HEK293 (cell line): ENCODE results near the gene CUL9.

Experiments used
- CTCF ChIA-PET: fragments of 350-600 bp; formaldehyde crosslinking; extraction: SDS; loops from one replicate; lab custom pipeline; 2021; ENCODE audit warnings: antibody characterized with exemption; lab: Yijun Ruan, JAX
- POLR2A ChIA-PET: fragments of 300-600 bp; formaldehyde crosslinking; extraction: SDS; loops from one replicate; lab custom pipeline; 2020; ENCODE audit warnings: antibody characterized with exemption, inconsistent platforms; lab: Yijun Ruan, JAX
- H3K27ac ChIP-seq: fragments of 200-500 bp; sonication (Bioruptor generic); 2 replicates; pipeline ENCODE4 v1.5.1; 2014; ENCODE audit warnings: low read depth, low read length, control low read depth, inconsistent platforms; ENCODE audit errors: extremely low read depth
- H3K36me3 ChIP-seq, 2 experiments: fragments of 200-500 bp in 1 of 2; sonication (Bioruptor generic) in 1 of 2; 1 replicate in 1 of 2; 2 replicates in 1 of 2; pipeline ENCODE4 v1.5.1; 2014 to 2017; ENCODE audit warnings: inconsistent platforms in 2 of 2, low read length in 2 of 2; ENCODE audit not compliant: control insufficient read depth in 2 of 2, insufficient read depth in 1 of 2
- H3K4me1 ChIP-seq: fragments of 200-500 bp; sonication (Bioruptor generic); 2 replicates; pipeline ENCODE4 v1.5.1; 2014; ENCODE audit warnings: mild to moderate bottlenecking, low read length, inconsistent platforms; ENCODE audit not compliant: control insufficient read depth, insufficient read depth
- H3K4me3 ChIP-seq: 2 replicates; pipeline ENCODE4 v1.5.1; 2011; ENCODE audit warnings: low read depth, mild to moderate bottlenecking, control low read depth, low read length, moderate library complexity
- H3K9me3 ChIP-seq: fragments of 200-500 bp; sonication (Bioruptor generic); 2 replicates; pipeline ENCODE4 v1.5.1; 2014; ENCODE audit warnings: low read depth, low read length, inconsistent platforms; ENCODE audit not compliant: control insufficient read depth, insufficient read depth
- REPIN1 ChIP-seq: fragments of 450-650 bp; formaldehyde crosslinking; IDR thresholded peaks from 2 replicates; pipeline ENCODE4 v1.5.1; 2017; ENCODE audit warnings: missing biosample characterization, missing genetic modification characterization, low read depth
- SP7 ChIP-seq: fragments of 450-650 bp; formaldehyde crosslinking; IDR thresholded peaks from 2 replicates; pipeline ENCODE4 v1.5.1; 2016; ENCODE audit warnings: missing biosample characterization, missing genetic modification characterization
- YY1 ChIP-seq: fragments of 450-650 bp; formaldehyde crosslinking; IDR thresholded peaks from 2 replicates; pipeline ENCODE4 v1.5.1; 2018; ENCODE audit warnings: missing biosample characterization, missing genetic modification characterization
- ZBTB20 ChIP-seq: fragments of 450-650 bp; formaldehyde crosslinking; IDR thresholded peaks from 2 replicates; pipeline ENCODE4 v1.5.1; 2016; ENCODE audit warnings: missing biosample characterization, missing genetic modification characterization
- ZFHX2 ChIP-seq: fragments of 450-650 bp; formaldehyde crosslinking; conservative IDR thresholded peaks from 2 replicates; pipeline ENCODE4 v1.5.1; 2016; ENCODE audit warnings: missing biosample characterization, missing genetic modification characterization
- ZNF114 ChIP-seq: fragments of 450-650 bp; formaldehyde crosslinking; IDR thresholded peaks from 2 replicates; pipeline ENCODE4 v1.5.0; 2017; ENCODE audit warnings: missing biosample characterization, missing genetic modification characterization
- ZNF140 ChIP-seq: fragments of 450-650 bp; formaldehyde crosslinking; IDR thresholded peaks from 2 replicates; pipeline ENCODE4 v1.5.1; 2016; ENCODE audit warnings: missing biosample characterization, missing genetic modification characterization
- ZNF341 ChIP-seq: fragments of 450-650 bp; formaldehyde crosslinking; IDR thresholded peaks from 2 replicates; pipeline ENCODE4; 2016; ENCODE audit warnings: low read depth, missing biosample characterization, missing genetic modification characterization
- ZNF670 ChIP-seq: fragments of 450-650 bp; formaldehyde crosslinking; IDR thresholded peaks from 2 replicates; pipeline ENCODE4 v1.5.1; 2016; ENCODE audit warnings: missing biosample characterization, missing genetic modification characterization, low read depth
- ZNF677 ChIP-seq: fragments of 450-650 bp; IDR thresholded peaks from 2 replicates; pipeline ENCODE4 v1.5.0; 2018; ENCODE audit warnings: missing biosample characterization, mild to moderate bottlenecking, missing genetic modification characterization, moderate library complexity
- ZNF76 ChIP-seq: fragments of 450-650 bp; formaldehyde crosslinking; IDR thresholded peaks from 2 replicates; pipeline ENCODE4; 2016; ENCODE audit warnings: low read depth, missing biosample characterization, missing genetic modification characterization, borderline replicate concordance
- TF ChIP-seq, protein P1 (sequence below): fragments of 450-650 bp; formaldehyde crosslinking; IDR thresholded peaks from 2 replicates; pipeline ENCODE4 v1.5.1; 2017; ENCODE audit warnings: missing biosample characterization, missing genetic modification characterization
- TF ChIP-seq, protein P2 (sequence below): fragments of 450-650 bp; formaldehyde crosslinking; IDR thresholded peaks from 2 replicates; pipeline ENCODE4 v1.5.1; 2017; ENCODE audit warnings: missing biosample characterization, missing genetic modification characterization
- TF ChIP-seq, protein P3 (sequence below): fragments of 450-650 bp; formaldehyde crosslinking; IDR thresholded peaks from 2 replicates; pipeline ENCODE4 v1.5.1; 2017; ENCODE audit warnings: missing biosample characterization, missing genetic modification characterization
- TF ChIP-seq, protein P4 (sequence below): fragments of 450-650 bp; formaldehyde crosslinking; IDR thresholded peaks from 2 replicates; pipeline ENCODE4 v1.5.1; 2016; ENCODE audit warnings: missing biosample characterization, missing genetic modification characterization

CUL9 gene

DNA sequence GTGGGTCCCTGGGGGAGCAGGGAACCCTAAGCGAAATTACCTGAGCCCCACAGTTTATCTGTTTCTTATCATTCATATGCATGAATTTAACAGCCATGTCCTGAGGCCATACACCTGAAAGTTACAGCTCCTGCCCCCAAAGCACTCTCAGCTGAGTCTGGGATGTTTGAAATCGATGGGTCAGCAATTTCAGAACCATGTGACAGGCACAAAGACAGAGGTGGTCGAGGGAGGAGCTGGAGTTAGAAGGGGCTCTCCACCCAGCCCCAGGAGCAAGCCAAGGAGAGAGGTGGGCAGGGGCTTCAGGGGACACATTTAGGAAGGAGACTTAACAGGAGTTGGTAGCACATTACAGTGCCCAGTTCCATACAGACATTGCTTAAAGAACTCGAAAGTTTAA lies 76.2 kb downstream of the CUL9 start (continued):
- TF ChIP-seq, protein P1, sequence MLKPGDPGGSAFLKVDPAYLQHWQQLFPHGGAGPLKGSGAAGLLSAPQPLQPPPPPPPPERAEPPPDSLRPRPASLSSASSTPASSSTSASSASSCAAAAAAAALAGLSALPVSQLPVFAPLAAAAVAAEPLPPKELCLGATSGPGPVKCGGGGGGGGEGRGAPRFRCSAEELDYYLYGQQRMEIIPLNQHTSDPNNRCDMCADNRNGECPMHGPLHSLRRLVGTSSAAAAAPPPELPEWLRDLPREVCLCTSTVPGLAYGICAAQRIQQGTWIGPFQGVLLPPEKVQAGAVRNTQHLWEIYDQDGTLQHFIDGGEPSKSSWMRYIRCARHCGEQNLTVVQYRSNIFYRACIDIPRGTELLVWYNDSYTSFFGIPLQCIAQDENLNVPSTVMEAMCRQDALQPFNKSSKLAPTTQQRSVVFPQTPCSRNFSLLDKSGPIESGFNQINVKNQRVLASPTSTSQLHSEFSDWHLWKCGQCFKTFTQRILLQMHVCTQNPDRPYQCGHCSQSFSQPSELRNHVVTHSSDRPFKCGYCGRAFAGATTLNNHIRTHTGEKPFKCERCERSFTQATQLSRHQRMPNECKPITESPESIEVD (tag by site-specific recombination): no peak
- no peak for TF ChIP-seq REPIN1

DNA sequence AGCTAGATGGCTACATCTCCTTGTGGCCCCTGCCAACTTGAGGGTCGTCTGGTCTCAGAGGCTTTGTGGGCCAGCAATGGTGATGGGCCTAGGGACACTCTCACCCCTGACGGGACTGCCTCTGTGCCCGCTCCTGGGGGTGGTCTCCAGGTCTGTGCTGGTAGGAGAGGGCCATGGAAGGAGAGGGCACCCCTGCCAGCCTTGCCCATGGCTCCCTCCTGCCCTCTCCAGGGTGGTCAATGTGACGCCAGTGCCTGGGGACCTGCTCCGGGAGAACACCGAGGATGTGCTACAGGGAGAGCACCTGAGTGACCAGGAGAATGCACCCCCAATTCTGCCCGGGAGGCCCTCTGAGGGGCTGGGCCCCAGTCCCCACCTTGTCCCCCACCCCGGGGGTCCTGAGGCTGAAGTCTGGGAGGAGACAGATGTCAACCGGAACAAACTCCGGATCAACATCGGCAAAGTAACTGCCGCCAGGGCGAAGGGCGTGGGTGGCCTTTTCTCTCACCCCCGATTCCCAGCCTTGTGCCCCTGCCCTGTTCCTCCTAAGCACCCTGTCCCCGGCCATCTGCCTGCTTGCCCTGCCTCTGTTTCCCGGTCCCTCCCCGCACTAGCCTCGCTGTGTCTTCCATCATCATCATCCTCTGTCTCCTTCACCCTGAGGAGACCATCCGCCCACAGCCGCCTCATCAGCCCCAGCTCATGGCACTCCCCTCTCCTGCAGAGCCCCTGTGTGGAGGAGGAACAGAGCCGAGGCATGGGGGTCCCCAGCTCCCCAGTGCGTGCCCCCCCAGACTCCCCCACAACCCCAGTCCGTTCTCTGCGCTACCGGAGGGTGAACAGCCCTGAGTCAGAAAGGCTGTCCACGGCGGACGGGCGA lies 77.1 kb downstream of the CUL9 start:
- Histone ChIP-seq H3K9me3 (no peaks in the 10 kb centered on the region), H3K36me3 (no peaks in the 10 kb centered on the region), H3K27ac (no peak overlapping the region), H3K4me3 (no peak overlapping the region), H3K4me1 (no peaks in the 10 kb centered on the region)
- TF ChIP-seq, protein P2, sequence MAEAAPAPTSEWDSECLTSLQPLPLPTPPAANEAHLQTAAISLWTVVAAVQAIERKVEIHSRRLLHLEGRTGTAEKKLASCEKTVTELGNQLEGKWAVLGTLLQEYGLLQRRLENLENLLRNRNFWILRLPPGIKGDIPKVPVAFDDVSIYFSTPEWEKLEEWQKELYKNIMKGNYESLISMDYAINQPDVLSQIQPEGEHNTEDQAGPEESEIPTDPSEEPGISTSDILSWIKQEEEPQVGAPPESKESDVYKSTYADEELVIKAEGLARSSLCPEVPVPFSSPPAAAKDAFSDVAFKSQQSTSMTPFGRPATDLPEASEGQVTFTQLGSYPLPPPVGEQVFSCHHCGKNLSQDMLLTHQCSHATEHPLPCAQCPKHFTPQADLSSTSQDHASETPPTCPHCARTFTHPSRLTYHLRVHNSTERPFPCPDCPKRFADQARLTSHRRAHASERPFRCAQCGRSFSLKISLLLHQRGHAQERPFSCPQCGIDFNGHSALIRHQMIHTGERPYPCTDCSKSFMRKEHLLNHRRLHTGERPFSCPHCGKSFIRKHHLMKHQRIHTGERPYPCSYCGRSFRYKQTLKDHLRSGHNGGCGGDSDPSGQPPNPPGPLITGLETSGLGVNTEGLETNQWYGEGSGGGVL (tag by site-specific recombination): no peak
- TF ChIP-seq SP7 (tag by site-specific recombination) (no peak), ZBTB20 (no peak), ZFHX2 (0 out of 2 replicates have a peak, but pooled peaks have one; percentile 8)
- CTCF ChIA-PET: interaction anchor here (0.6 to 7.6 kb wide), 3 partner anchors 75 to 96 kb away, joined by 3 to 83 read pairs (median 3); no protein-coding TSS in a partner anchor
- POLR2A ChIA-PET: no interaction called here

DNA sequence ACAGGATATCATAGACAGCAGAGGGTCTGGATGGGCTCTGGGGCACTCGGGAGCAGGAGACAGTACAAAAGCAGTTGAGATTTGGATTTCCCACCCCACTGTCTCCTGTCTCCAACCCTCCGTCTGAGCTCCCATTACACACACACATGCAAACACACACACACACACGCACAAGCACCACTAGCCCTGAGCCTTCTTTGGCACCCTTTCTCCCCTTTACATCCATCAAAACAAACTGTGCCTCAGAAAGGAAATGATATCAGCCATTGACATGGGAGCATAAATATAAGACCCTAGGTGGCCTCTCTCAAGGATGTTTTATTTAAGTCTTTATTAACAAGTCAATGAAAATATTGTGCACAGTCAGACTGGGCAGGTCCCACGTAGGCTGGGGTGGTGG lies 78.8 kb downstream of the CUL9 start:
- ChIA-PET POLR2A (no interaction called here), CTCF (interaction anchor here (0.7 to 7.6 kb wide), 3 partner anchors 31 to 196 kb away, joined by 3 to 83 read pairs (median 20); partner anchors contain the start of gene DNPH1)
- H3K36me3 ChIP-seq: no peaks in the 10 kb centered on the region
- TF ChIP-seq ZNF677 (tag by site-specific recombination) (no peak), YY1 (tag by site-specific recombination) (no peak), ZNF76 (tag by site-specific recombination) (no peak)
- TF ChIP-seq, protein P3, sequence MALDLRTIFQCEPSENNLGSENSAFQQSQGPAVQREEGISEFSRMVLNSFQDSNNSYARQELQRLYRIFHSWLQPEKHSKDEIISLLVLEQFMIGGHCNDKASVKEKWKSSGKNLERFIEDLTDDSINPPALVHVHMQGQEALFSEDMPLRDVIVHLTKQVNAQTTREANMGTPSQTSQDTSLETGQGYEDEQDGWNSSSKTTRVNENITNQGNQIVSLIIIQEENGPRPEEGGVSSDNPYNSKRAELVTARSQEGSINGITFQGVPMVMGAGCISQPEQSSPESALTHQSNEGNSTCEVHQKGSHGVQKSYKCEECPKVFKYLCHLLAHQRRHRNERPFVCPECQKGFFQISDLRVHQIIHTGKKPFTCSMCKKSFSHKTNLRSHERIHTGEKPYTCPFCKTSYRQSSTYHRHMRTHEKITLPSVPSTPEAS (tag by site-specific recombination): peak; percentile 48
- TF ChIP-seq, protein P4, sequence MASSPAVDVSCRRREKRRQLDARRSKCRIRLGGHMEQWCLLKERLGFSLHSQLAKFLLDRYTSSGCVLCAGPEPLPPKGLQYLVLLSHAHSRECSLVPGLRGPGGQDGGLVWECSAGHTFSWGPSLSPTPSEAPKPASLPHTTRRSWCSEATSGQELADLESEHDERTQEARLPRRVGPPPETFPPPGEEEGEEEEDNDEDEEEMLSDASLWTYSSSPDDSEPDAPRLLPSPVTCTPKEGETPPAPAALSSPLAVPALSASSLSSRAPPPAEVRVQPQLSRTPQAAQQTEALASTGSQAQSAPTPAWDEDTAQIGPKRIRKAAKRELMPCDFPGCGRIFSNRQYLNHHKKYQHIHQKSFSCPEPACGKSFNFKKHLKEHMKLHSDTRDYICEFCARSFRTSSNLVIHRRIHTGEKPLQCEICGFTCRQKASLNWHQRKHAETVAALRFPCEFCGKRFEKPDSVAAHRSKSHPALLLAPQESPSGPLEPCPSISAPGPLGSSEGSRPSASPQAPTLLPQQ (tag by site-specific recombination): 0 out of 2 replicates have a peak, but pooled peaks have one; percentile 41
- no peaks in the 10 kb centered on the region for H3K9me3 ChIP-seq
- H3K27ac ChIP-seq: no peak overlapping the region
- no peak overlapping the region for H3K4me3 ChIP-seq
- H3K4me1 ChIP-seq: no peaks in the 10 kb centered on the region

DNA sequence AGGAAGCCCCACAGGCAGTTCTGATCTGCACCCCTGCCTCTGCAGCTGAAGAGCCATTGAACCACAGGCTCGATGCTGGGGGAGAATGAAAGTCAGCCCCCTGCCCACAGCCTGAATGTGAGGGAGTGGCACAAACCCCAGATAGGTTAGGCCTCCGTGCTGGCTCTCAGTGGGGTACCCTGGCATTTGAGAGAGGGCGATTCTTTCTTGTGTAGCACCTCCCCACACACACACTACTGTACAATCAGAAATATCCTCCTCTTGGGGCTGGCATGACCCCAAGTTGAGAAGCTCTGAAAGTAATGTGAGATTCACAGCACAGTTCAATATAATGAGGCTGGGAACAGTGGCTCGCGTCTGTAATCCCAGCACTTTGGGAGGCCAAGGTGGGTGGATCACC lies 79.2 kb downstream of the CUL9 start:
- H3K4me3 ChIP-seq: no peak overlapping the region
- CTCF ChIA-PET: interaction anchor here (0.6 to 7.6 kb wide), 7 partner anchors 10 to 245 kb away, joined by 3 to 83 read pairs (median 5); partner anchors contain the start of gene DNPH1
- H3K9me3 ChIP-seq: no peaks in the 10 kb centered on the region
- no peaks in the 10 kb centered on the region for H3K36me3 ChIP-seq
- TF ChIP-seq ZNF670 (tag by site-specific recombination) (no peak), ZNF341 (peak; percentile 81), ZNF114 (tag by site-specific recombination) (no peak), ZNF140 (tag by site-specific recombination) (no peak)
- TF ChIP-seq, all 188 proteins: peak for 1
- no peaks in the 10 kb centered on the region for H3K4me1 ChIP-seq
- POLR2A ChIA-PET: interaction anchor here (0.6 to 0.7 kb wide), 3 partner anchors 8 to 188 kb away, joined by 5 to 11 read pairs (median 5); no protein-coding TSS in a partner anchor
- H3K27ac ChIP-seq: no peak overlapping the region
